Islet of Langerhans (tissue), 1 donor: ENCODE data around the gene ENAH.

Source experiments
- FAIRE-seq: peaks from one replicate; lab custom pipeline; 2011; peaks lifted over from hg19 to GRCh38; lab: Jason Lieb, UNC

Gene ENAH

GRCh38 chr1:225470211-225471108 lies 182.5 kb downstream of the ENAH start:
- FAIRE-seq = no peak

- FAIRE-seq = no peak
Measured at GRCh38 chr1:225469051-225469450, 183.9 kb downstream of the ENAH start.

GRCh38 chr1:225468270-225469020 lies 184.5 kb downstream of the ENAH start:
- no peak for FAIRE-seq

DNA sequence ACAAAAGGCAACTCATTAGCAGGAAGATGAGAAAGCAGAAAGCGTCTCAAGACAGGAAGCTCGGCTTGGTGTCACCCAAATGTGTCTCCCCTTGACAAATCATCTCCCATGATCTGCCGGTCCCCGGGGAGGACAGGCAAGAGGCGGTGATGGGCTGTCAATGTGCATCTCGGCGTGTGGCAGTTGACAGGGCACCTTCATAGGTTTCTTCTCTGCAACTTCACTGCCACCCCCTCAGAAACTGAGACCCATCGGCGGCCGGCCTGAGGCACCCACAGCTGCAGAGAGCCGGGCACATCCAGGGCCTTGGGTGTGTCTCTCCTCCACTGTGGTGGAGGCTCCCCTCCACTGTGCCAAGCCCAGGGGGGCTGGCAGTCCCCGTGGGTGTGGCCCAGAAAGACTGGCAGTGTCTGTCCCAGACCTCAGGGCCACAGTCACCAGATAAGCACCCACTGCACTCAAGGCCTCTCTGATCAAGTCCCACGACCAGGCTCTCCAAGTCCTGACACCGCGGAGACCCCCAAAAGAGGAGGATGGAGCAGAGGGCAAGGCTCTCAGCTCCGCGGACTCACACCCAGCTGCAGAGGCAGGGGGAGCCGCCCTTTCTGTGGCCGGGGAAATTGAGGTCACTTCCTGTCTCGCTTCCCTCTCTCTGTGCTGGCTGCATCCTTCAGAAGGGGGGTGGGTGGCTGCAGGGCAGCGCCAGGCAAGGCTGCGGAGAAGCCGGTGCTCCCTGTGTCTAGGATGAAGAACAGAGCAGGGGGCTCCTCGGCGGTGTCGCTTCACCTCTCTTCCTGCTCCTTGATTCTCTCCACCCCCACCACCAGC lies 185.5 kb downstream of the ENAH start:
- FAIRE-seq = no peak

- no peak for FAIRE-seq
Measured at GRCh38 chr1:225466848-225467192, 186.1 kb downstream of the ENAH start.

DNA sequence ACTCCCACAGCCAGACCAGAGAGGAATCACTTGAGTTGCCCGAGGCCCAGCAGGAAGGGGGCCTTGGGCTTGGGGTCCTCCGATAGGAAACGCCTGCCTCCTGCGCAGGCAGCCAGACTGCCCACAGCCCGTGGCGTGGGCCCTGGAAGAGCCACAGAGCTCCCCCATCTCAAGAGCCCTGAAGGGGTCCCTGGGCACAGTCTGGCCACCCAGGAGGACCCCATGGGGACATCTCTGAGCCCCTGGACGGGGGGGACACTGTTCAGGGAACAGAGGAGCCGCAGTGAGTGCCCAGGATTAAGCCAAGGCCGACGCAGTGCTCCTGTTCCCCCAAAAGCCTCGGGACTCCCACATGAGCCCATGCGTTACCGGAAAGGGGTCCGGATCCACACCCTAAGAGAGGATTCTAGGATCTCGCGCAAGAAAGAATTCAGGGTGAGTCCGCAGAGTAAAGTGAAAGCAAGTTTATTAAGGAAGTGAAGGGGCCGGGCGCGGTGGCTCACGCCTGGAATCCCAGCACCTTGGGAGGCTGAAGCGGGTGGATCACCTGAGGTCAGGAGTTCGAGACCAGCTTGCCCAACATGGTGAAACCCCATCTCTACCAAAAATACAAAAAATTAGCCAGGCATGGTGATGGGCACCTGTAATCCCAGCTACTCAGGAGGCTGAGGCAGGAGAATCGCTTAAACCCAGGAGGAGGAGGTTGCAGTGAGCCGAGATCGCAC lies 187.0 kb downstream of the ENAH start:
- no peak for FAIRE-seq

- no peak for FAIRE-seq
Measured at GRCh38 chr1:225464851-225465792, 187.8 kb downstream of the ENAH start.

- FAIRE-seq = no peak
Measured at GRCh38 chr1:225462714-225463574, 190.0 kb downstream of the ENAH start.

DNA sequence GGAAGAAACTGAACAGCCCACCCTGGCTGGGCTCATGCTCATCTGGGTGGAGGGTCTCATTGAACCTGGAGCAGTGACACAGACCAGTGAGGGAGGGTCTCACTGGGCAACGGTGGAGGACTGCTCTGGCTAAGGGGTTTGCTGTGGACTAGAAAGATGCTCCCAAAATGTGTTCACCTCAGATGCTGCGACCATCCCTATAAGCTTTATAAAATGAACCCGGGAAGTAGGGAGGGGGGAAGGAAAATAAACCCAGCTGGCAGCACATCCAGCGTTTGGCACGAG lies 190.6 kb downstream of the ENAH start:
- FAIRE-seq = no peak

DNA sequence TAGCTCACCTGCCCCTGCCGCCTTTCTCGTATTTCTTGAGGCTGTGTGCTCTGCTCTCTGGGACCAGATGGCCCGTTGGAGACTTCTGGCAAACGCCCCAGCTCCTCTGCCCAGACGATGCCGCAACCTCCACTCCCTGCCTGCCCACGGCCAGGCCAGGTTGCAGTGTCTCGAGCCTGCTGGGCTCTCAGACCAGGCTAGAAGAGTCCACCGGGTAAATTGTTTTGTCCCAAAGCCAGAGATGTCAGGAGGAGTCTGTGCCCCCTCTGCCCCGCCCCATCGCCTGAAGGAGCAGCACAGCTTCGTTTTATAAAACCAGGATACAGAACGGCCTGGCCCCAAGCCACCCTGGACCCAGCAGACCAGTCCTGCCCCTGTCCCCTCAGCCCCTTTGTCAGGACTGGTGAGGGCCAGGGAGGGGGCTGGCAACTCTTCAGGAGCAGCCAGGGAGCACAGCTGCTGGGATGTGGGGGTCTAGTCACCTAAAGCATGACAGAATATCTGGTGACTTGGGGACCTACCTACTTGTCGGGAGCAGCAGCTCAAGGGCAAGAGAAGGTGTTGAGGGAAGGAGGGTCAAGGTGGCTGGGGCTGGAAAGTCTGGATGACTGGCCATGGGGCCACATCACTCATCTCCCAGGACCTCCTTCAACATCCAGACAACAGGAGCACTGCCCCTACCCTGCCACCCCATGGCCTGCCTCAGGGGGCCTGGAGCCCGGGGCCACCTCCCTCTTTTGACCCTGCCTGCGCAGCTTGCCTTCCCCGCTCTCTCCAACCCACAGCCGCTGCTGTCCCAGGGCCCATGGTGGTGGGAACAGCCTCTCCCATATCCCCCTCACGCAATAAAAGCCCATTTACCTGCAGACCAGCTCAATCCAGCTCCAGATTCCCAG lies 191.1 kb downstream of the ENAH start:
- no peak for FAIRE-seq

- no peak for FAIRE-seq
Measured at GRCh38 chr1:225460737-225461532, 192.0 kb downstream of the ENAH start.

GRCh38 chr1:225460021-225460736 lies 192.7 kb downstream of the ENAH start:
- FAIRE-seq = no peak

DNA sequence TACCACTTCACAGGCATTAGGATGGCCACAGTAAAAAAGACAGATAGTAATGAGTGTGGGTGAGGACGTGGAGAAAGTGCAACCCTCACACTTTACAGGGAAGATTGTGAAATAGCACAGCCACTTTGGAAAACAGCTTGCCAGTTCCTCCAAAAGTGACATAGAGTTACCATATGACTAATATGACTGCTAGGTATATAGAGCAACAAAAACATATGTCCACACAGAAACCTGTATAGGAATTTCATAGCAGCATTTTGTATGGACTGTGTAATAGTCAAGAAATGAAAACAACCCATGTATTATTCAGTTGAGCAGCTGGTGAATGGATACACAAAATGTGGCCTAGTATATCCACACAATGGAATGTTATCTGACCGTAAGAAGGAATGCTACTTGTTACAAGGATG lies 194.7 kb downstream of the ENAH start:
- no peak for FAIRE-seq

DNA sequence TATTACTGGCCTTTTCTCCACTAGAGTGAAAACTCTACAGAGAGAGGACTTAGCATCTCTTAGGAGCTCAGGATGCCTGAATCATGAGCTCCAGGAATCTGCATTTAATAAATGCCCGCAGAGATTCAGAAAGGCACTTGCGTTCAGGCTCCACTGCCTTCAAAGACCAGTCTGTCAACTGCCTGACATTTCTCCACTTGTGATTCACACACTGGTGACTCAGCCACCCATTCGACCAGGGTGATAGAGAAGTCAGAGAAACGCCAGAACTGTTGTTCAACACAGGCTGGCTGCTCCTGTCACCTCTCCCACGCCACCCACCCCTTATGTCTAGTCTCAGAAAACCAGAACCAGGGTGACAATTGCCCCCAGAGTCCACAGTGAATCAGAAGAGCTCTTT lies 198.2 kb downstream of the ENAH start:
- no peak for FAIRE-seq

DNA sequence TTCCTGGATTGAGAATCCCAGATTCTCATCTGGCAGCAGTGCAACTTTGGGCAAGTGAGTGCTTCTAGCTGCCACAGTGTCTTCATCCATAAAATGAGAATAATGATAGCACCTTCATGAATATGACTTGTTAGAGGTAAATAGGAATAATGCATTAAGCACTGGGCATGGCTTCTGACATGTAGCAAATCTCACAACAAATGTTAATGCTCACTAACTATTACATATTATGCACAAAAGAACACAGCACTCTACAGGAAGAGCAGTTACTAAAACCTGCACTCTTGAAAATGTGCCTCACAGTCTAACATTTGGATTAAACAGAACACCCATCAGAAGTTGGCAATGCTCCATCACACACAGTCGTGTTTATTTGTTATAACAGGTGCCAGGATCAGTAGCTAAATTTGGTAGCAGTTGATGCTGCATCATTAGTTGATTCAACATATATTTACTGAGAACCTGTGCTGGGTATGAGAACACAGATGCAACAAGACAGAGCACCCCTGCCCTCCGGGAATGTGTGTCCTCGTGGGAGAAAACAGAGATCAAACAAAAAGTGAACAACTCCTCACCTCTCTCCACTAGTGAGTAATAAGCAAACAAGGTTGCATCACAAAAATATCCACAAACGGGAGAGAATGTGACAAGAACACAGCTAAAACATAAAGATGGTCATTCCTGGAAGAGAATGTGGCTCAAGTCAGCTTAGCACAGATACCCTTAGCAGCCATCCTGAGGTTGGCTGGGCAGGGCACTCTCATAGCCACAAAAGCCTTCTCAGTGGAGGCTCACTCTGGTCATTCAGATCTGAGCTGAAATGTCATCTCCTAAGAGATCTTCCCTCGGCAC lies 198.9 kb downstream of the ENAH start:
- no peak for FAIRE-seq

DNA sequence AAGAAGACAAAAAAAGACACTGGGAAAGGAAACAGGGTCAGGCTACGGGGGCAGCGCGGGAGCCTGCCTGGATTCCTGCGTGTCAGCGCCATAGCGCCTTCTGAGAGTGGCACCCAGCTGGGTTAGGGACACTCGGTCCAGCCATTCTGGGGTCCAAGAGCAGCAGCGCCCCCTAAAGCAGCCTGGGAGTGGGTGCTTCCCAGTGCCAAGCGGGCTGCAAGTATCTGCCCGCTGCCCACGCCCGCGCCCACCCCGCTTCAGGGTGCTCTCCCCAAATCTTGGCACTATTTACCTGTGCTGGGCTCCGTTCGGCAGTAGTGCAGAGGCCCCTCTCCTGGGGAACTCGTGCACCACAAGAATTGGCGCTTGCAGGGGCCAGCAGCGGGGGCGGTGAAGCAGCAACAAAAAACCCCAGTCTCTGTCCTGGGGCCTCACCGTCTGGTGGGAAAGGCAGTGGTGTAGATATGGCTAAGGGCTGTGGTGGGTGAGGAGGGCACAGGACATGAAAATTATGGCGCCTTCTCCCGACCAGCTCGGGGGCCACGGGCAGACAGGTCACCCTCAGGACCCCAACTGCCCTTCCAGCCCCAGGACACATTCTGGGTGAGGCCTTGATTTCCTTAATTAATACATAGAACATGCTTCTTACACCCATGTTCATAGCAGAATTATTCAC lies 200.9 kb downstream of the ENAH start:
- no peak for FAIRE-seq
